Lower leg skin (tissue), 4 donors: Measurements from ENCODE around the gene BMF. TPM values are rescaled to one million over a fixed set of nuclear protein-coding genes. Genes with fewer than 3 reads are reported as not detected.
A peak's percentile ranks its signal among the peaks of the same experiment; 100 is the strongest.

Experiments
- DNase-seq, 2 donors: peaks; one replicate each; pipeline ENCODE4 v3.0.0-alpha.2; 2019; ENCODE audit warnings: low spot score in 2 of 2
- H3K4me3 ChIP-seq: fragments of 200-600 bp; sonication (generic); 2 replicates; pipeline ENCODE4 v1.5.1; 2017; ENCODE audit warnings: mild to moderate bottlenecking, low read depth; ENCODE audit not compliant: poor library complexity, severe bottlenecking
- POLR2A ChIP-seq, 2 donors: fragments of 450-650 bp; IDR thresholded peaks; one replicate each; pipeline ENCODE4 v1.6.1; 2016 to 2017; ENCODE audit warnings: antibody characterized with exemption in 2 of 2, mild to moderate bottlenecking in 1 of 2, moderate library complexity in 1 of 2
- whole genome bisulfite sequencing, 2 donors: methylation state at CpG; one replicate each; pipeline ENCODE4 v1.1.5; 2018; 5-methylcytosine and 5-hydroxymethylcytosine counted together
- intact Hi-C: fragments of 100-400 bp; cut with DNase I; formaldehyde crosslinking; loops from one replicate; pipeline ENCODE4 v1.15.0; 2023; ENCODE audit warnings: low total_unique reads
- total RNA-seq, 4 donors: library from RNA; depleted of rRNA; stranded (reverse); fragments of >200 nt; gene quantifications; one replicate each; pipeline ENCODE4 v1.1.0, GENCODE V29; 2016
- TF ChIP-seq, protein P1 (sequence below), 3 donors: fragments of 450-650 bp; IDR thresholded peaks; one replicate each; pipeline ENCODE4 v1.5.1; 2016; ENCODE audit warnings: antibody characterized with exemption in 3 of 3, mild to moderate bottlenecking in 3 of 3, moderate library complexity in 2 of 3

Gene BMF
- total RNA-seq, 4 donors from 2014 or later: 2.1 to 11.8 (median 8.4) TPM

GRCh38 chr15:40100123-40100946 is 8.3 kb downstream of the BMF start:
- H3K4me3 ChIP-seq: no peak overlapping the region
- no peak for DNase-seq
- TF ChIP-seq, protein P1, sequence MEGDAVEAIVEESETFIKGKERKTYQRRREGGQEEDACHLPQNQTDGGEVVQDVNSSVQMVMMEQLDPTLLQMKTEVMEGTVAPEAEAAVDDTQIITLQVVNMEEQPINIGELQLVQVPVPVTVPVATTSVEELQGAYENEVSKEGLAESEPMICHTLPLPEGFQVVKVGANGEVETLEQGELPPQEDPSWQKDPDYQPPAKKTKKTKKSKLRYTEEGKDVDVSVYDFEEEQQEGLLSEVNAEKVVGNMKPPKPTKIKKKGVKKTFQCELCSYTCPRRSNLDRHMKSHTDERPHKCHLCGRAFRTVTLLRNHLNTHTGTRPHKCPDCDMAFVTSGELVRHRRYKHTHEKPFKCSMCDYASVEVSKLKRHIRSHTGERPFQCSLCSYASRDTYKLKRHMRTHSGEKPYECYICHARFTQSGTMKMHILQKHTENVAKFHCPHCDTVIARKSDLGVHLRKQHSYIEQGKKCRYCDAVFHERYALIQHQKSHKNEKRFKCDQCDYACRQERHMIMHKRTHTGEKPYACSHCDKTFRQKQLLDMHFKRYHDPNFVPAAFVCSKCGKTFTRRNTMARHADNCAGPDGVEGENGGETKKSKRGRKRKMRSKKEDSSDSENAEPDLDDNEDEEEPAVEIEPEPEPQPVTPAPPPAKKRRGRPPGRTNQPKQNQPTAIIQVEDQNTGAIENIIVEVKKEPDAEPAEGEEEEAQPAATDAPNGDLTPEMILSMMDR (IDR thresholded peaks at IDR 0.05): no peak
- TF ChIP-seq POLR2A (IDR thresholded peaks at IDR 0.05): no peak
- 73 to 77% methylated on average over 12 to 13 of the region's 13 CpGs for WGBS, 2 donors
- intact Hi-C loops: loop anchor here (10.0 kb wide), 1 partner anchor 56 kb away; no protein-coding TSS in a partner anchor

- peak in 1 of 2 donors; percentile 78 for DNase-seq
- intact Hi-C loops: no loop called here
- TF ChIP-seq POLR2A (IDR thresholded peaks at IDR 0.05): no peak
- TF ChIP-seq, protein P1 (IDR thresholded peaks at IDR 0.05): no peak
- no peak overlapping the region for H3K4me3 ChIP-seq
- WGBS, 2 donors: 5 to 7% methylated on average over 12 of the region's 12 CpGs
Observed at GRCh38 chr15:40098489-40099261, 10.0 kb downstream of the BMF start.

- no peak overlapping the region for H3K4me3 ChIP-seq
- WGBS, 2 donors: 30 to 33% methylated on average over 10 of the region's 10 CpGs
- DNase-seq: peak; percentile 77 to 92
- TF ChIP-seq, protein P1 (IDR thresholded peaks at IDR 0.05): no peak
- no peak for TF ChIP-seq POLR2A (IDR thresholded peaks at IDR 0.05)
- intact Hi-C loops: no loop called here
Observed at GRCh38 chr15:40097968-40098476, 10.7 kb downstream of the BMF start.

DNA sequence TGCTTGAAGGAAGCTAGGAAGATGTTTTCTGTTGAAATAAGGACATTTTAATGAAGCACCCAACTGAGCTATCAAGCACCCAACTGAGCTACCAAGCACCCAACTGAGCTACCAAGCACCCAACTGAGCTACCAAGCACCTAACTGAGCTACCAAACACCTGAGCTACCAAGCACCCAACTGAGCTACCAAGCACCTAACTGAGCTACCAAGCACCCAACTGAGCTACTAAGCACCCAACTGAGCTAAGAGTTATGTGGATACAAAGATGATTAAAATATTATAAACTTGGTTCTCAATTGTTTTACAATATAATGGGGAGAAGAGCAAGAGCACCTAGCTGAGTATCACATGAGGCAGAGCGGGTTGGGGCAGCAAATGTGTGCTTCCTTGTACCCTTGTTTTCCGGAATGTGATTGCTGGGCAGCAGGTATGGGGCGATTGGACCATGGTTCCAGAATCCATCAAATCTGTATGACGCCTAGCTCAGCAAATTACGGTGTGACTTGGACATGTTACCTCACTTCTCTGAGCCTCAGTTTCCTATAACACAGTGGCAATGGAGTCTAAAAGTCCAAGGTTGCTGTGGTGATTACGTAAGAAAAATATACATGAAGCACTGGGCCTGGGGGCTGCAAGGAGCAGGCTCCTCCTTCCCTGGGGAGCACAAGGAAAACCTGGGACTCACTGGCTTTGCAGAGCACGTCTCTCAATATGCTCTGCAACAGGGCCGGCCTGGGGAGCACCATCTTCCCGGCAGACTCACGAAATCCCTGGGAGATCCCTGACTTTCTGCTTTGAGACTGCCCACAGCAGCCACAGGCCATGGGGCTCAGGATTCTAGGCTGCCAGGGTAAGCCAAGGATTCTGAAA is 11.3 kb downstream of the BMF start:
- DNase-seq: no peak
- no peak overlapping the region for H3K4me3 ChIP-seq
- intact Hi-C loops: no loop called here
- TF ChIP-seq, protein P1 (IDR thresholded peaks at IDR 0.05): no peak
- TF ChIP-seq POLR2A (IDR thresholded peaks at IDR 0.05): no peak
- WGBS, 2 donors: 68 to 78% methylated on average over 10 of the region's 10 CpGs
